Measurements from ENCODE around the gene HGS. TPM values are rescaled to one million over a fixed set of nuclear protein-coding genes. Genes with fewer than 3 reads are reported as not detected.

The HGS gene
- total and polyA plus RNA-seq, 2 of the 13 experiments (the other 11 are each of a cell fraction or from before 2014, with no cell fraction given) = 73.3 to 78.1 TPM

DNA sequence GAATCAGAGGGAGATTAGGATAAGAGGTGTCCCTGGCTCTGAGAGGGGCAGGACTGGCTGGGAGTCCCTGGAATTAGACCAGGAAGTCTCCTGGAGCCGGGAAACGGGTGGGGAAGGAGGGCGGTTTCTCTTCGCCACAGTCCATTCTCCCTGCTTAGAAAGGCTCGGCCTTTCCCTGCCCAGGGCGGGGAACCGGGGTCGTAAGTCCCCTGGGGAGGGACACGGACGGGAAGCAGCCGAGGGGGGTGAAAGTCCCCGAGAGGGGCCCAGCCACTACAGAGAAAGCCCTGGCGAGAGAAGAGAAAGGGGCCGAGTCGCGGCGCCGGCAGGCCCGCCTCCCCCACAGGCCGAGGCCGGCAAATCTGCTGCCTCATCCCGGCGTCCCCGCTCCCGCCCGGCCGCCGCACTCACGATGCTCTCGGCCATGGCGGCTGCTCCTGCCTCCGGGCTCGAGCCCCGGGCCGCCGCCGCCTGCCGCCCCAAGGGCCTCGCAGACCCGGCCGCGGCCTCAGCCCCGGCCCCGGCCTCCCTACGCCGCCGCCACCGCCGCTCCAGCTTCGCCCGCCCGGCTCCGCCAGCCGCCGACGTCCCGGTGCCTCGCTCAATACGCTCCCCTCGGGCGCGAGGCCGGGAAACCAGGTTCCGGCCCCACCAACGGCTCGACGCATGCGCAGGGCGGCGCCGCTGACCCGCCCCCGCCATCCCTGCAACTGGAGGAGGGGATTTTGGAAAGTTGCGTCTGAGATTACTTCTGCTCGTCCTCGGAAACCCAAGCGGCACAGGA is 47.1 kb upstream of the HGS start, which contains the start of the genes NPLOC4 and TSPAN10 (continued):
- TF ChIP-seq, protein P1, sequence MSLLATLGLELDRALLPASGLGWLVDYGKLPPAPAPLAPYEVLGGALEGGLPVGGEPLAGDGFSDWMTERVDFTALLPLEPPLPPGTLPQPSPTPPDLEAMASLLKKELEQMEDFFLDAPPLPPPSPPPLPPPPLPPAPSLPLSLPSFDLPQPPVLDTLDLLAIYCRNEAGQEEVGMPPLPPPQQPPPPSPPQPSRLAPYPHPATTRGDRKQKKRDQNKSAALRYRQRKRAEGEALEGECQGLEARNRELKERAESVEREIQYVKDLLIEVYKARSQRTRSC (CRISPR knock-in tag; IDR thresholded peaks at IDR 0.05; ENCODE audit: low read depth) = no peak; the same call in 1 of the 2 replicates
- TF ChIP-seq MTA1 (CRISPR knock-in tag; IDR thresholded peaks at IDR 0.05; ENCODE audit: borderline replicate concordance) (no peak), DNMT3B (CRISPR knock-in tag; conservative IDR thresholded peaks at IDR 0.05) (no peak), ATAD3A (CRISPR knock-in tag; IDR thresholded peaks at IDR 0.05) (no peak), YEATS2 (CRISPR knock-in tag; IDR thresholded peaks at IDR 0.05; ENCODE audit: borderline replicate concordance) (peak; percentile 88), POLR2A (IDR thresholded peaks at IDR 0.05; ENCODE audit: insufficient read depth in 1 of 2, low read depth in 2 of 2, low read length in 2 of 2) (peak; percentile 64 to 81), TEAD3 (CRISPR knock-in tag; optimal IDR thresholded peaks at IDR 0.05; ENCODE audit: borderline replicate concordance) (peak; percentile 58), CREM (IDR thresholded peaks at IDR 0.05) (no peak), CREM (CRISPR knock-in tag; IDR thresholded peaks at IDR 0.05) (0 out of 2 replicates have a peak, but pooled peaks have one; percentile 17), ZFP36L1 (CRISPR knock-in tag; IDR thresholded peaks at IDR 0.05) (no peak), ARNT2 (CRISPR knock-in tag; IDR thresholded peaks at IDR 0.05; ENCODE audit: low read depth) (0 out of 2 replicates have a peak, but pooled peaks have one; percentile 74), SP5 (CRISPR knock-in tag; IDR thresholded peaks at IDR 0.05; ENCODE audit: borderline replicate concordance, low read depth) (peak; percentile 82), ZBTB1 (CRISPR knock-in tag; IDR thresholded peaks at IDR 0.05; ENCODE audit: borderline replicate concordance) (no peak)
- TF ChIP-seq, protein P2, sequence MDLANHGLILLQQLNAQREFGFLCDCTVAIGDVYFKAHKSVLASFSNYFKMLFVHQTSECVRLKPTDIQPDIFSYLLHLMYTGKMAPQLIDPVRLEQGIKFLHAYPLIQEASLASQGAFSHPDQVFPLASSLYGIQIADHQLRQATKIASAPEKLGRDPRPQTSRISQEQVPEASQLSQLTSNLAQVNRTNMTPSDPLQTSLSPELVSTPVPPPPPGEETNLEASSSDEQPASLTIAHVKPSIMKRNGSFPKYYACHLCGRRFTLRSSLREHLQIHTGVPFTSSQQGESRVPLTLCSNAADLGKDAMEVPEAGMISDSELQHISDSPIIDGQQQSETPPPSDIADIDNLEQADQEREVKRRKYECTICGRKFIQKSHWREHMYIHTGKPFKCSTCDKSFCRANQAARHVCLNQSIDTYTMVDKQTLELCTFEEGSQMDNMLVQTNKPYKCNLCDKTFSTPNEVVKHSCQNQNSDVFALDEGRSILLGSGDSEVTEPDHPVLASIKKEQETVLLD (CRISPR knock-in tag; IDR thresholded peaks at IDR 0.05; ENCODE audit: low read depth) = peak; percentile 97
- TF ChIP-seq, protein P3, sequence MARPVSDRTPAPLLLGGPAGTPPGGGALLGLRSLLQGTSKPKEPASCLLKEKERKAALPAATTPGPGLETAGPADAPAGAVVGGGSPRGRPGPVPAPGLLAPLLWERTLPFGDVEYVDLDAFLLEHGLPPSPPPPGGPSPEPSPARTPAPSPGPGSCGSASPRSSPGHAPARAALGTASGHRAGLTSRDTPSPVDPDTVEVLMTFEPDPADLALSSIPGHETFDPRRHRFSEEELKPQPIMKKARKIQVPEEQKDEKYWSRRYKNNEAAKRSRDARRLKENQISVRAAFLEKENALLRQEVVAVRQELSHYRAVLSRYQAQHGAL (CRISPR knock-in tag; IDR thresholded peaks at IDR 0.05; ENCODE audit: not compliant biosample characterization) = no peak
- TF ChIP-seq, protein P4, sequence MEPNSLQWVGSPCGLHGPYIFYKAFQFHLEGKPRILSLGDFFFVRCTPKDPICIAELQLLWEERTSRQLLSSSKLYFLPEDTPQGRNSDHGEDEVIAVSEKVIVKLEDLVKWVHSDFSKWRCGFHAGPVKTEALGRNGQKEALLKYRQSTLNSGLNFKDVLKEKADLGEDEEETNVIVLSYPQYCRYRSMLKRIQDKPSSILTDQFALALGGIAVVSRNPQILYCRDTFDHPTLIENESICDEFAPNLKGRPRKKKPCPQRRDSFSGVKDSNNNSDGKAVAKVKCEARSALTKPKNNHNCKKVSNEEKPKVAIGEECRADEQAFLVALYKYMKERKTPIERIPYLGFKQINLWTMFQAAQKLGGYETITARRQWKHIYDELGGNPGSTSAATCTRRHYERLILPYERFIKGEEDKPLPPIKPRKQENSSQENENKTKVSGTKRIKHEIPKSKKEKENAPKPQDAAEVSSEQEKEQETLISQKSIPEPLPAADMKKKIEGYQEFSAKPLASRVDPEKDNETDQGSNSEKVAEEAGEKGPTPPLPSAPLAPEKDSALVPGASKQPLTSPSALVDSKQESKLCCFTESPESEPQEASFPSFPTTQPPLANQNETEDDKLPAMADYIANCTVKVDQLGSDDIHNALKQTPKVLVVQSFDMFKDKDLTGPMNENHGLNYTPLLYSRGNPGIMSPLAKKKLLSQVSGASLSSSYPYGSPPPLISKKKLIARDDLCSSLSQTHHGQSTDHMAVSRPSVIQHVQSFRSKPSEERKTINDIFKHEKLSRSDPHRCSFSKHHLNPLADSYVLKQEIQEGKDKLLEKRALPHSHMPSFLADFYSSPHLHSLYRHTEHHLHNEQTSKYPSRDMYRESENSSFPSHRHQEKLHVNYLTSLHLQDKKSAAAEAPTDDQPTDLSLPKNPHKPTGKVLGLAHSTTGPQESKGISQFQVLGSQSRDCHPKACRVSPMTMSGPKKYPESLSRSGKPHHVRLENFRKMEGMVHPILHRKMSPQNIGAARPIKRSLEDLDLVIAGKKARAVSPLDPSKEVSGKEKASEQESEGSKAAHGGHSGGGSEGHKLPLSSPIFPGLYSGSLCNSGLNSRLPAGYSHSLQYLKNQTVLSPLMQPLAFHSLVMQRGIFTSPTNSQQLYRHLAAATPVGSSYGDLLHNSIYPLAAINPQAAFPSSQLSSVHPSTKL (CRISPR knock-in tag; IDR thresholded peaks at IDR 0.05) = peak; percentile 73
- TF ChIP-seq, protein P5, sequence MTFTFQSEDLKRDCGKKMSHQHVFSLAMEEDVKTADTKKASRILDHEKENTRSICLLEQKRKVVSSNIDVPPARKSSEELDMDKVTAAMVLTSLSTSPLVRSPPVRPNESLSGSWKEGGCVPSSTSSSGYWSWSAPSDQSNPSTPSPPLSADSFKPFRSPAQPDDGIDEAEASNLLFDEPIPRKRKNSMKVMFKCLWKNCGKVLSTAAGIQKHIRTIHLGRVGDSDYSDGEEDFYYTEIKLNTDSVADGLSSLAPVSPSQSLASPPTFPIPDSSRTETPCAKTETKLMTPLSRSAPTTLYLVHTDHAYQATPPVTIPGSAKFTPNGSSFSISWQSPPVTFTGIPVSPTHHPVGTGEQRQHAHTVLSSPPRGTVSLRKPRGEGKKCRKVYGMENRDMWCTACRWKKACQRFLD (CRISPR knock-in tag; IDR thresholded peaks at IDR 0.05; ENCODE audit: borderline replicate concordance) = no peak
